Astrocyte of the spinal cord (primary cell): Measurements from ENCODE around the gene YBX2.
"Not testable (repeated sequence)": the region's sequence is repeated elsewhere in the genome, so short reads cannot be mapped to it uniquely, and the experiment has no call there.

Experiments
- DNase-seq: peaks from one replicate; pipeline ENCODE4 v3.0.0; 2011; ENCODE audit warnings: low read depth, low spot score
- H3K4me3 ChIP-seq: 2 replicates; pipeline ENCODE4 v1.5.1; 2011; ENCODE audit warnings: low read depth, mild to moderate bottlenecking, low read length, moderate library complexity
- in situ Hi-C: cut with HindIII; loops from 2 replicates; pipeline ENCODE4 v1.10.0; 2017; ENCODE audit warnings: low sequenced_read_pairs
- TF ChIP-seq, protein P1 (sequence below): IDR thresholded peaks from 2 replicates; pipeline ENCODE4 v1.5.1; 2012; ENCODE audit warnings: low read depth, mild to moderate bottlenecking, low read length, inconsistent platforms

The YBX2 gene

DNA sequence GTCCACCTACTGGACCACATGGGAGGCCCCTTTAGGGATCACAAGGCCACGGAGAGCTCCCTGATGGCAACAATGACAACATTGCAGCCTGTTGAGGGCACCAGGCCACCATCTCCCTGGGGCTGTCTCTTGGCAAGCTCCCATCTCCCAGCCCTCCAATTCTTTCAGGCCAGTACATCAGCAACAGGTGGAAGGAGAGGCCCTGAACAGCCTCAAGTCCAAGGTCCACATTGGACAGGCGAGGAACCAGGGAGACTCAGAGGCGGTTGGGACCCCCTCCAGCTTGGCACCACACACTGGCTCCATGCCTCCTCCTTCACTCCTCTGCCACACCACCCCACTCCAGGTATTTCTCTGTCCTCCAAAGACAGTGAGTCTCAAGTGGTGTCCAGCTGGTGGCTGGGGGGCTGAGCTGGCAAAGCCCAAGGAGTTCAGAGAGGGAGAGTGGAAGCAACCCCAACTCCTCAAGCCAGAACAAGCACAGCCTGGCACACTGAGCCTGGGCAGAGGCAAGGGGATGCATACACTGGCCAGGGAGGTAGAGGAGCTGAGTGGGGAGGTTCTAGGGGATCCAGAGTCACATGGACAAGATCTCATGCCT is 40.6 kb upstream of the YBX2 start:
- in situ Hi-C loops = no loop called here
- DNase-seq = no peak
- TF ChIP-seq, protein P1, sequence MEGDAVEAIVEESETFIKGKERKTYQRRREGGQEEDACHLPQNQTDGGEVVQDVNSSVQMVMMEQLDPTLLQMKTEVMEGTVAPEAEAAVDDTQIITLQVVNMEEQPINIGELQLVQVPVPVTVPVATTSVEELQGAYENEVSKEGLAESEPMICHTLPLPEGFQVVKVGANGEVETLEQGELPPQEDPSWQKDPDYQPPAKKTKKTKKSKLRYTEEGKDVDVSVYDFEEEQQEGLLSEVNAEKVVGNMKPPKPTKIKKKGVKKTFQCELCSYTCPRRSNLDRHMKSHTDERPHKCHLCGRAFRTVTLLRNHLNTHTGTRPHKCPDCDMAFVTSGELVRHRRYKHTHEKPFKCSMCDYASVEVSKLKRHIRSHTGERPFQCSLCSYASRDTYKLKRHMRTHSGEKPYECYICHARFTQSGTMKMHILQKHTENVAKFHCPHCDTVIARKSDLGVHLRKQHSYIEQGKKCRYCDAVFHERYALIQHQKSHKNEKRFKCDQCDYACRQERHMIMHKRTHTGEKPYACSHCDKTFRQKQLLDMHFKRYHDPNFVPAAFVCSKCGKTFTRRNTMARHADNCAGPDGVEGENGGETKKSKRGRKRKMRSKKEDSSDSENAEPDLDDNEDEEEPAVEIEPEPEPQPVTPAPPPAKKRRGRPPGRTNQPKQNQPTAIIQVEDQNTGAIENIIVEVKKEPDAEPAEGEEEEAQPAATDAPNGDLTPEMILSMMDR = no peak
- H3K4me3 ChIP-seq = no peak overlapping the region

DNA sequence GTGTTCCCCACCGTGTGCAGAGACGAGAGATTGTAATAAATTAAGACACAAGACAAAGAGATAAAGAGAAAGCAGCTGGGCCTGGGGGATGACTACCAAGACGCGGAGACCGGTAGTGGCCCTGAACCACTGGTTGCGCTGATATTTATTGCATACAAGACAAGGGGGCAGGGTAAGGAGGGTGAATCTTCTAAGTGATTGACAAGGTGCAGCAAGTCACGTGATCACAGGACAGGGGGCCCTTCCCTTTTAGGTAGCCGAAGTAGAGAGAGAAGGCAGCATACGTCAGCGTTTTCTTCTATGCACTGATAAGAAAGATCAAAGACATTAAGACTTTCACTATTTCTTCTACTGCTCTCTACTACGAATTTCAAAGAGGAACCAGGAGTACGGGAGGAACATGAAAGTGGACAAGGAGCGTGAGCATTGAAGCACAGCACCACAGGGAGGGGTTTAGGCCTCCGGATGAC is 38.2 kb upstream of the YBX2 start:
- H3K4me3 ChIP-seq, DNase-seq, in situ Hi-C loops: not testable (repeated sequence)

DNA sequence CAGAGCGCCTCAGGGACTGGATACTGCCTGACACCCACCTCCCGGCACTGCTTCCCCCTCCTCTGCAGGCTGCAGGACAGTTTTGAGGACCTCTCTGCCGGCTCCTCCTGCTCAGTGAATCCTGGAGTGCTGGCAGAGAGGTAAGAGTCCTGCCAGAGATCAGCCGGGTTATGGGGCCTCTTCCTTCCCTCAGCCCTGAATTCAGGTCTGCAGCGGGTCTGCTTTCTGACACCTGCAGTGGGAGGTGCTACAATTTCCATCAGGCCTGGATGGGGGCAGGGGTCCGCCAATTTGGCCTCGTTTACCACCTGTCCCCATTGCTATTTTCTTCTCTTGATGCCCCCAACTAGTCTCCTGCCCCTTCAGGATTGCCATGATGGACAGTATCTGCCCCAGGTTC is 37.7 kb upstream of the YBX2 start:
- TF ChIP-seq, protein P1 = no peak
- no peak overlapping the region for H3K4me3 ChIP-seq
- no peak for DNase-seq
- in situ Hi-C loops = no loop called here

DNA sequence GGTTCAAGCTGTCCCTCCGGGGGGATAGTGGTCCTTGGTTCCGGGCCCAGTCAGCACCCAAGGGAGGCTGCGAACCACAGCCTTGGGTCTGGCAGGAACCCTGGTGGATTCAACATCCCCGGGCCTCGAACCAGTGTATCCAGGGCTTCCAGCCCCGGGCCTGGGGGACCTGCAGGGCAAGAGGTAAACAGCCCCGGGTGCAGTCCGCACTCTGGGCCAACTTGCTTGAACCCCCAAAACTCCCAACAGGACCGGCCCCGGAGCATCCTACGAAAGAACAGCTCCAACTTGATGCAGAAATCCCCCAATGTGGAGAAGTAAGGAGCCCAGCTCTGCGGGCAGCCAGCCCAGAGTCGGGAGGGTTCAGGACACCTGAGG is 36.2 kb upstream of the YBX2 start:
- in situ Hi-C loops = no loop called here
- DNase-seq = no peak
- TF ChIP-seq, protein P1 = no peak
- peak overlapping the region; percentile 89 for H3K4me3 ChIP-seq

DNA sequence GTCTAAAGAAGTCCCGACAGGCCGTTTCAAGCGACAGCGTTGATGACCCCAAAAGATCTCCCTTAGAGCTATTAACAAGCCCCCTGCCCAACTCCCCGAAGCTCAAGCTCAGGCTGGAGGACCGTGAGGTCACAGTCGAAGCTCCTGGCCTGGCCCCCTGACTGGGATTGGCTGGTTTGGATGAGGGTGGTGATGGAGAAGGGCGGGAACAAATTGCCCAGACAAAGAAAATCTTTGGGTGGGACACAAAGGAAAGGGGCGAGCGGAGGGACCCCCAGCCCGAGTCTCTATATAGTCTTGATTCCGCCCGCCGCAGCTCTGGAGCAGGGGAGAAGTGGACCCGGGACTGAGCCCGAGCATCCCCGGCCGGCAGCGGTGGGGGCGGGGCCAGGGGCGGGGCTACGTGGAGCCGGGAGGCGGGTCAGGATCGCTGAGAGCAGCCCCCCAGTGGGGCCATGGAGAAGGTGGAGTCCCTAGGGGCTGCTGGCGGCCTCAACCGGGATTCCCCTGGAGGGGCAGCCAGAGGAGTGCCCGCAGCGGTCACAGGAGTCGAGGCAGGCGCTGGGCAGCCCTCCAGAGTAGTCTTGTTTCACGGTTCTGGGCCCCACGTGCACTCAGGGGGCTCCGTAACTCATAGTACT is 35.7 kb upstream of the YBX2 start:
- TF ChIP-seq, protein P1 = no peak
- DNase-seq = peak; percentile 89
- in situ Hi-C loops = no loop called here
- H3K4me3 ChIP-seq = peak overlapping the region; percentile 89

DNA sequence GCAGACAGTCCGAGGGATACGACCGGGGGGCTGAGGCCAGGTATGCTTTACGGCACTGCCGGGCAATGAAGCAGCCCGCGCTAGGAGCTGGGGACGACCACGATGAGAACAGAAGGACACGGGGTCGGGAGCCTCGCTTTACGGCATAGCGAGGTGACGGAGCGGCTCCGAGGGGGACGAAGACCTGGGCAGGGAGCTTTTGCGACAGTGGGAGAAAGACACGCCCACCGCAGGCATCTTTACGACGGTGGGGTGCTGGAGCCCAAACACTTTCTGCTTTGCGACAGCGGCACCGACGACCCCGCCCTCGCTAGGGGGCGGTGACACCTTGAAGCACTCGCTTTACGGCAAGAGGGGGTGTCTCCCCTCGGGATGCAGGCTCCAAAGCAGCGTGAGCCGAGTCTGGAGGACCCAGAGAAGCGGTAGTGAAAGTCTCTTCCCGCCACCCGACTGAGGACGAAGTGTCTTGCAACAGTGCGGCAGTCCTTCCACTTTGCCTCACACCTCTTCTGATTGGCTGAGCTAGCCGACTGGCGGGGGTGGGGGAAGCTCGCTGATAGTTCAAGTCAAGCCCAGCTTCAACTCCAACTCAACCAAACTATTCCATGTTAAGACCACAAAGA is 35.0 kb upstream of the YBX2 start:
- TF ChIP-seq, protein P1 = no peak
- peak; percentile 99 for DNase-seq
- in situ Hi-C loops = no loop called here
- H3K4me3 ChIP-seq = peak overlapping the region; percentile 89

DNA sequence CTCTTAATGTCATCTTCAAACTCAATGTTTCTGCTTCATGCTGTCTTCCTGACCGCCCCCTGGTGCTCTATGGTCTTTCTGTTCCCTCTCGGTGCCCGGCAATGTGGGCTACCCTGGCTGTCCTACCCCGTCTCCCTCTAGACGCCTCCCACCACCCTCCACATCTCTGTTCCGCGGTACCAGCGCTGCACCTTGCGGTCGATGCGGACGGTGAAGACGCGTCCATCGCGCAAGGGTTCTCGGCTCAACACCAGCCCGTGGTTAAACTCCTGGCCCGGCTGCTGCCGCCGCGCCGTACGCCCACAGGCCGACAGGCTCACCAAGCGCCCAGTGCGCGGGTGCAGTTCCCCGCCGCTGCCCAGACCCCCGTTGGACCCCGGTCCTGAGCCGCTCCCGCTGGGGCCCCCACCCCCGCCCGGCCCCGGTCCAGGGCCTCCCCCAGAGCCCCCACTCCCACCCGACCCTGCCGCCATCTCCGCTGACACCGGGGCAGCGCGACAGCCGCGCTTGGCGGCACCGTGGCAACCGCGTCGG is 34.5 kb upstream of the YBX2 start, which contains the start of gene NEURL4:
TSS of gene NEURL4 (minus strand) at position 496 of the 534 bp plus-strand sequence. CDS start at position 473, 23 bp downstream.
- TF ChIP-seq, protein P1 = no peak
- in situ Hi-C loops = no loop called here
- peak within 1 kb of the TSS; percentile 89 for H3K4me3 ChIP-seq
- no peak for DNase-seq
